CD14-positive monocyte (primary cell): ENCODE measurements around the gene TUBB1. TPM values are rescaled to one million over a fixed set of nuclear protein-coding genes. Genes with fewer than 3 reads are reported as not detected.

ENCODE experiments used
- DNase-seq, 3 donors: peaks; one replicate each; pipeline ENCODE4 v3.0.0-alpha.2; 2011 to 2022
- H2AFZ ChIP-seq: 2 replicates; pipeline ENCODE4 v1.6.0; 2012; ENCODE audit warnings: mild to moderate bottlenecking, low read depth, low read length, inconsistent platforms; ENCODE audit not compliant: insufficient read depth, poor library complexity, severe bottlenecking
- H3K27ac ChIP-seq, 2 donors: 1 replicate in 1 of 2; 2 replicates in 1 of 2; pipeline ENCODE4 v1.5.1; 2012 to 2013; ENCODE audit warnings: low read length in 2 of 2, control low read depth in 1 of 2, inconsistent platforms in 1 of 2, low read depth in 1 of 2, mild to moderate bottlenecking in 1 of 2
- H3K27me3 ChIP-seq, 2 donors: one replicate each; pipeline versions ENCODE4 v1.6.0 to v1.6.1; 2011 to 2013; ENCODE audit warnings: low read length in 2 of 2; ENCODE audit not compliant: control insufficient read depth in 2 of 2, insufficient read depth in 2 of 2
- H3K36me3 ChIP-seq, 2 donors: replicated peaks in 1 of 2; 1 replicate in 1 of 2; 2 replicates in 1 of 2; pipeline versions ENCODE4 v1.5.1 to v1.6.1; 2012 to 2013; ENCODE audit warnings: low read length in 2 of 2, control low read depth in 1 of 2, inconsistent platforms in 1 of 2, mild to moderate bottlenecking in 1 of 2; ENCODE audit not compliant: insufficient read depth in 2 of 2, control insufficient read depth in 1 of 2
- H3K4me1 ChIP-seq, 2 donors: 1 replicate in 1 of 2; 2 replicates in 1 of 2; pipeline versions ENCODE4 v1.5.1 to v1.6.1; 2012 to 2013; ENCODE audit warnings: low read length in 2 of 2, control low read depth in 1 of 2, inconsistent platforms in 1 of 2, mild to moderate bottlenecking in 1 of 2, moderate library complexity in 1 of 2; ENCODE audit not compliant: insufficient read depth in 2 of 2, control insufficient read depth in 1 of 2
- H3K4me2 ChIP-seq: replicated peaks from 2 replicates; pipeline ENCODE3; 2012; ENCODE audit warnings: low read length, moderate library complexity, mild to moderate bottlenecking; ENCODE audit not compliant: poor library complexity, severe bottlenecking; ENCODE audit errors: extremely low read depth
- H3K4me3 ChIP-seq, 3 experiments: fragments of 200-600 bp in 1 of 3; sonication (generic) in 1 of 3; replicated peaks in 1 of 3; 1 replicate in 2 of 3; 2 replicates in 1 of 3; pipeline ENCODE4 v1.5.1; 2011 to 2013; ENCODE audit warnings: low read length in 3 of 3, mild to moderate bottlenecking in 3 of 3, control low read depth in 2 of 3, low read depth in 2 of 3, inconsistent platforms in 1 of 3, moderate library complexity in 1 of 3
- H3K79me2 ChIP-seq: 2 replicates; pipeline ENCODE4 v1.6.0; 2012; ENCODE audit warnings: mild to moderate bottlenecking, control low read depth, inconsistent platforms, low read length, moderate library complexity; ENCODE audit not compliant: insufficient read depth
- H3K9ac ChIP-seq: 2 replicates; pipeline ENCODE4 v1.6.0; 2017; ENCODE audit warnings: low read length, mild to moderate bottlenecking; ENCODE audit not compliant: insufficient read depth, poor library complexity, severe bottlenecking
- H3K9me3 ChIP-seq, 2 donors: replicated peaks in 1 of 2; 1 replicate in 1 of 2; 2 replicates in 1 of 2; pipeline versions ENCODE4 v1.5.1 to v1.6.1; 2012 to 2013; ENCODE audit warnings: low read length in 2 of 2, control low read depth in 1 of 2; ENCODE audit not compliant: control insufficient read depth in 1 of 2, insufficient read depth in 1 of 2
- H4K20me1 ChIP-seq: 2 replicates; pipeline ENCODE4 v1.6.0; 2012; ENCODE audit warnings: mild to moderate bottlenecking, low read length, control low read depth, moderate library complexity; ENCODE audit not compliant: insufficient read depth
- H3K27ac Mint-ChIP-seq, 7 donors: one replicate each; pipeline ENCODE4 v1.8.0; 2020; ENCODE audit warnings: mild to moderate bottlenecking in 7 of 7, mixed read lengths in 7 of 7, moderate library complexity in 6 of 7, inconsistent platforms in 2 of 7
- H3K27me3 Mint-ChIP-seq, 3 donors: one replicate each; pipeline ENCODE4 v1.8.0; 2021 to 2022; ENCODE audit warnings: low read depth in 3 of 3, mild to moderate bottlenecking in 3 of 3, mixed read lengths in 3 of 3, moderate library complexity in 3 of 3, inconsistent platforms in 1 of 3
- H3K36me3 Mint-ChIP-seq, 2 donors: one replicate each; pipeline ENCODE4 v1.8.0; 2020; ENCODE audit warnings: mixed read lengths in 2 of 2, inconsistent platforms in 1 of 2, mild to moderate bottlenecking in 1 of 2
- H3K4me1 Mint-ChIP-seq: one replicate; pipeline ENCODE4 v1.8.0; 2020; ENCODE audit warnings: mild to moderate bottlenecking, mixed read lengths
- H3K4me3 Mint-ChIP-seq, 2 donors: one replicate each; pipeline ENCODE4 v1.8.0; 2020; ENCODE audit warnings: mild to moderate bottlenecking in 2 of 2, mixed read lengths in 2 of 2, moderate library complexity in 1 of 2
- H3K9me3 Mint-ChIP-seq, 7 donors: one replicate each; pipeline ENCODE4 v1.8.0; 2020 to 2022; ENCODE audit warnings: mixed read lengths in 7 of 7, mild to moderate bottlenecking in 6 of 7, moderate library complexity in 6 of 7, inconsistent platforms in 2 of 7
- WGBS: methylation state at CpG from one replicate; pipeline ENCODE4 v1.1.5; 2013; ENCODE audit warnings: missing lambda C conversion rate; ENCODE audit not compliant: insufficient coverage; 5-methylcytosine and 5-hydroxymethylcytosine counted together
- intact Hi-C, 2 donors: fragments of 100-400 bp; cut with micrococcal nuclease; formaldehyde crosslinking; loops; one replicate each; pipeline versions ENCODE4 v1.15.0 to v1.15.1; 2023
- polyA plus RNA-seq, 3 donors: library from polyadenylated mRNA; depleted of rRNA in 1 of 3; unstranded in 2 of 3; stranded (reverse) in 1 of 3; fragments of 300-500 nt in 2 of 3; fragments of >200 nt in 1 of 3; fragmentation: Illumina TruSeq in 2 of 3; gene quantifications; 1 replicate in 2 of 3; 2 replicates in 1 of 3; pipeline ENCODE4 v1.2.3, GENCODE V29; 2012 to 2021
- TF ChIP-seq, protein P1 (sequence below): fragments of 200-600 bp; IDR thresholded peaks from one replicate; pipeline ENCODE4 v1.8.0; 2022; ENCODE audit warnings: antibody characterized with exemption, mild to moderate bottlenecking

TUBB1 gene
- polyA plus RNA-seq, 3 donors: 0.09 to 3.1 (median 2.4) TPM

DNA sequence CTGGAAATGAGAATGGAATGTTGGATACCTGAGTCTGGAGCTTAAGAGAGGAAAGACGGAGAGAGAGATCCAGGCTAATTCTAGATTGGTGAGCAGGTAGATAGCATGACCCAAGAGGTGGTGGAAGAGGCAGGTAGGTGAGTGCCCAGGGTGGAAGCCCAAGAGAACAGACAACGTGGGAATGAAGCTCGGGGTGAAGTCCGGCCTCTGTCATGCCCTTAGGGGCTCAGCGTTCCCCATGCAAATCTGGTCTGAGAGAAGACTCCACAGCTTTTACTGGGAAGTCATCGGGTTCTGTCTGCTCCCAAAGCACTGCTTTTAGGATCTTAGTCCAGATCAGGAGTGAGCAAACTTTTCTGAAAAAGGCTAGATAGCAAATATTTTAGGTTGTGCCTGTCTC, 34.5 kb upstream of the TUBB1 start:
- TF ChIP-seq, protein P1, sequence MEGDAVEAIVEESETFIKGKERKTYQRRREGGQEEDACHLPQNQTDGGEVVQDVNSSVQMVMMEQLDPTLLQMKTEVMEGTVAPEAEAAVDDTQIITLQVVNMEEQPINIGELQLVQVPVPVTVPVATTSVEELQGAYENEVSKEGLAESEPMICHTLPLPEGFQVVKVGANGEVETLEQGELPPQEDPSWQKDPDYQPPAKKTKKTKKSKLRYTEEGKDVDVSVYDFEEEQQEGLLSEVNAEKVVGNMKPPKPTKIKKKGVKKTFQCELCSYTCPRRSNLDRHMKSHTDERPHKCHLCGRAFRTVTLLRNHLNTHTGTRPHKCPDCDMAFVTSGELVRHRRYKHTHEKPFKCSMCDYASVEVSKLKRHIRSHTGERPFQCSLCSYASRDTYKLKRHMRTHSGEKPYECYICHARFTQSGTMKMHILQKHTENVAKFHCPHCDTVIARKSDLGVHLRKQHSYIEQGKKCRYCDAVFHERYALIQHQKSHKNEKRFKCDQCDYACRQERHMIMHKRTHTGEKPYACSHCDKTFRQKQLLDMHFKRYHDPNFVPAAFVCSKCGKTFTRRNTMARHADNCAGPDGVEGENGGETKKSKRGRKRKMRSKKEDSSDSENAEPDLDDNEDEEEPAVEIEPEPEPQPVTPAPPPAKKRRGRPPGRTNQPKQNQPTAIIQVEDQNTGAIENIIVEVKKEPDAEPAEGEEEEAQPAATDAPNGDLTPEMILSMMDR: no peak
- intact Hi-C loops: loop anchor here (5.0 to 10.0 kb wide), 2 partner anchors 50 to 92 kb away; partner anchors contain the start of gene ATP5F1E (in 1 of the 2)
- H3K9me3 Mint-ChIP-seq: no peaks in the 10 kb centered on the region
- Histone ChIP-seq H3K4me2 (no peak overlapping the region), H3K9ac (no peak overlapping the region), H3K4me3 (no peak overlapping the region), H4K20me1 (peaks cover 61% of the 10 kb centered on the region), H3K36me3 (peaks cover 32 to 42% of the 10 kb centered on the region in 2 donors), H3K27ac (no peak overlapping the region), H3K4me1 (peaks cover 20 to 32% of the 10 kb centered on the region in 2 donors), H2AFZ (no peak overlapping the region), H3K79me2 (peaks cover 55% of the 10 kb centered on the region), H3K27me3 (no peaks in the 10 kb centered on the region), H3K9me3 (no peaks in the 10 kb centered on the region)
- H3K4me3 Mint-ChIP-seq: no peak overlapping the region
- H3K27ac Mint-ChIP-seq: no peak overlapping the region
- H3K27me3 Mint-ChIP-seq: no peaks in the 10 kb centered on the region
- 93% methylated on average over 5 of the region's 6 CpGs for WGBS
- DNase-seq: no peak
- peaks cover 31% of the 10 kb centered on the region for H3K4me1 Mint-ChIP-seq
- peaks cover 38 to 42% of the 10 kb centered on the region in 2 donors for H3K36me3 Mint-ChIP-seq

DNA sequence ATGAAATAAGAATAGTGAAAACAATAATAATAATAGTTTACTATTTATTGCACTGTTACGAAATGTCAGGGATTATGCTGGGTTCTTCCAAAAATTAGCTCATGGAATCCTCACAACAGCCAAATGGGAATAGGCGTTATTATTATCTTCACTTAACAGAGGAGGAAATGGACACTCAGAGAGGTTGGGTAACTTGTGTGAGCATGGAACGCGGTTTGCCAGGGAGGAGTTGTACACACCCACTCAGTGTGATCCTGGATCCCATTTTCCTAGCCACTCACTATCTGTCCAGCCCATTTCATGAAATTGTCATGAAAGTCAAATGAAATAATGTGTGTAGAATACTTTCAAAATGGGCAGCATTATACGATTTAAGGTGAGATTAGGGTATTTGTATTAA, 33.6 kb upstream of the TUBB1 start:
- H4K20me1 ChIP-seq: peaks cover 70% of the 10 kb centered on the region
- TF ChIP-seq, protein P1: no peak
- H3K79me2 ChIP-seq: peaks cover 55% of the 10 kb centered on the region
- H3K27ac ChIP-seq: no peak overlapping the region
- no peaks in the 10 kb centered on the region for H3K27me3 ChIP-seq
- peaks cover 38 to 51% of the 10 kb centered on the region in 2 donors for H3K36me3 ChIP-seq
- no peaks in the 10 kb centered on the region for H3K27me3 Mint-ChIP-seq
- WGBS: no CpG with 5 or more reads among the region's 5 CpGs
- intact Hi-C loops: loop anchor here in 1 of 2 donors (10.0 kb wide), 1 partner anchor 49 kb away; the partner anchor contains the start of gene ATP5F1E
- H2AFZ ChIP-seq: no peak overlapping the region
- H3K9me3 ChIP-seq: no peaks in the 10 kb centered on the region
- peaks cover 47 to 48% of the 10 kb centered on the region in 2 donors for H3K36me3 Mint-ChIP-seq
- no peak overlapping the region for H3K27ac Mint-ChIP-seq
- peaks cover 18 to 28% of the 10 kb centered on the region in 2 donors for H3K4me1 ChIP-seq
- no peak overlapping the region for H3K4me3 ChIP-seq
- H3K4me3 Mint-ChIP-seq: no peak overlapping the region
- H3K9me3 Mint-ChIP-seq: no peaks in the 10 kb centered on the region
- no peak overlapping the region for H3K9ac ChIP-seq
- H3K4me1 Mint-ChIP-seq: peaks cover 28% of the 10 kb centered on the region
- DNase-seq: no peak
- H3K4me2 ChIP-seq: no peak overlapping the region
